ENCODE results near the gene EEPD1.

The EEPD1 gene

GRCh38 chr7:36154255-36155212, 1.5 kb downstream of the EEPD1 start:
- DNase-seq (ENCODE audit: extremely low read depth in 1 of 2, low read depth in 1 of 2) = no peak

- DNase-seq (ENCODE audit: extremely low read depth in 1 of 2, low read depth in 1 of 2) = no peak
Measured at GRCh38 chr7:36155811-36156361, 2.8 kb downstream of the EEPD1 start.

GRCh38 chr7:36157527-36158320, 4.7 kb downstream of the EEPD1 start:
- DNase-seq (ENCODE audit: extremely low read depth in 1 of 2, low read depth in 1 of 2) = no peak

- no peak for DNase-seq (ENCODE audit: extremely low read depth in 1 of 2, low read depth in 1 of 2)
Measured at GRCh38 chr7:36158321-36158605, 5.2 kb downstream of the EEPD1 start.

GRCh38 chr7:36159618-36160017, 6.6 kb downstream of the EEPD1 start:
- DNase-seq (ENCODE audit: extremely low read depth in 1 of 2, low read depth in 1 of 2) = no peak

GRCh38 chr7:36160313-36160712, 7.3 kb downstream of the EEPD1 start:
- no peak for DNase-seq (ENCODE audit: extremely low read depth in 1 of 2, low read depth in 1 of 2)

- DNase-seq (ENCODE audit: extremely low read depth in 1 of 2, low read depth in 1 of 2) = no peak
Measured at GRCh38 chr7:36161996-36162395, 8.9 kb downstream of the EEPD1 start.

- no peak for DNase-seq (ENCODE audit: extremely low read depth in 1 of 2, low read depth in 1 of 2)
Measured at GRCh38 chr7:36165059-36165458, 12.0 kb downstream of the EEPD1 start.

GRCh38 chr7:36165802-36166201, 12.7 kb downstream of the EEPD1 start:
- DNase-seq (ENCODE audit: extremely low read depth in 1 of 2, low read depth in 1 of 2) = no peak

- no peak for DNase-seq (ENCODE audit: extremely low read depth in 1 of 2, low read depth in 1 of 2)
Measured at GRCh38 chr7:36167403-36168050, 14.5 kb downstream of the EEPD1 start.

- no peak for DNase-seq (ENCODE audit: extremely low read depth in 1 of 2, low read depth in 1 of 2)
Measured at GRCh38 chr7:36171503-36171902, 18.4 kb downstream of the EEPD1 start.

GRCh38 chr7:36175886-36176285, 22.8 kb downstream of the EEPD1 start:
- DNase-seq (ENCODE audit: extremely low read depth in 1 of 2, low read depth in 1 of 2) = no peak

- DNase-seq (ENCODE audit: extremely low read depth in 1 of 2, low read depth in 1 of 2) = no peak
Measured at GRCh38 chr7:36176697-36177096, 23.6 kb downstream of the EEPD1 start.

- DNase-seq (ENCODE audit: extremely low read depth in 1 of 2, low read depth in 1 of 2) = no peak
Measured at GRCh38 chr7:36180121-36180520, 27.1 kb downstream of the EEPD1 start.

GRCh38 chr7:36181668-36182067, 28.6 kb downstream of the EEPD1 start:
- no peak for DNase-seq (ENCODE audit: extremely low read depth in 1 of 2, low read depth in 1 of 2)

GRCh38 chr7:36182854-36183604, 30.0 kb downstream of the EEPD1 start:
- no peak for DNase-seq (ENCODE audit: extremely low read depth in 1 of 2, low read depth in 1 of 2)

GRCh38 chr7:36185092-36185491, 32.0 kb downstream of the EEPD1 start:
- DNase-seq (ENCODE audit: extremely low read depth in 1 of 2, low read depth in 1 of 2) = no peak

- DNase-seq (ENCODE audit: extremely low read depth in 1 of 2, low read depth in 1 of 2) = no peak
Measured at GRCh38 chr7:36185756-36186155, 32.7 kb downstream of the EEPD1 start.

GRCh38 chr7:36186359-36187121, 33.5 kb downstream of the EEPD1 start:
- DNase-seq (ENCODE audit: extremely low read depth in 1 of 2, low read depth in 1 of 2) = no peak

- no peak for DNase-seq (ENCODE audit: extremely low read depth in 1 of 2, low read depth in 1 of 2)
Measured at GRCh38 chr7:36188266-36188665, 35.2 kb downstream of the EEPD1 start.

Data from activated CD8-positive, alpha-beta memory T cell treated with anti-CD3 and anti-CD28 coated beads for 1 hour (primary cell).